Fibroblast of skin of right biceps (primary cell): ENCODE results near the gene RNU6-9.
"Not testable (repeated sequence)": the region's sequence is repeated elsewhere in the genome, so short reads cannot be mapped to it uniquely, and the experiment has no call there.

Experiments
- DNase-seq: peaks from one replicate; pipeline ENCODE4 v3.0.0-alpha.2; 2013

Gene RNU6-9

DNA sequence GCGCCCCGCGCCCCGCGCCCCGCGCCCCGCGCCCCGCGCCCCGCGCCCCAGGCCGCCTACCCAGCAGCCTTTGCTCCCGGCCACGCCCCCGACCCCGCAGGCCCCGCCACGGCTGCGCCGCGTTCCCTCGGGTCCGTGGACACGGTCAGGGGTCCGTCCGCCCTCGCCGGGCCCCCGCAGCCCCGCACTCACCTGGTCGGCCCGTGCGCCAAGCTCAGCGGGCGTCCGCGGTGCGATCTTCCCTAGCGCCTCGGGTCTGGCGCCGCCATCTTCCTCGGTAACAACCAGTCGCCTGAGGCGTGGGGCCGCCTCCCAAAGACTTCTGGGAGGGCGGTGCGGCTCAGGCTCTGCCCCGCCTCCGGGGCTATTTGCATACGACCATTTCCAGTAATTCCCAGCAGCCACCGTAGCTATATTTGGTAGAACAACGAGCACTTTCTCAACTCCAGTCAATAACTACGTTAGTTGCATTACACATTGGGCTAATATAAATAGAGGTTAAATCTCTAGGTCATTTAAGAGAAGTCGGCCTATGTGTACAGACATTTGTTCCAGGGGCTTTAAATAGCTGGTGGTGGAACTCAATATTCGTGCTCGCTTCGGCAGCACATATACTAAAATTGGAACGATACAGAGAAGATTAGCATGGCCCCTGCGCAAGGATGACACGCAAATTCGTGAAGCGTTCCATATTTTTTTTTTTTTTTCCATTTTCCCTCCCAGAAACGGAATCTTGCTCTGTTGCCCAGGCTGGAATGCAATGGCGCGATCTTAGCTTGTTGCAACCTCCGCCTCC lies at the start of gene RNU6-9, which contains the start of gene MED16:
TSS of gene RNU6-9 (plus strand) at position 591 of the 796 bp plus-strand sequence.
TSS of gene MED16 (minus strand) at position 294 of the 796 bp plus-strand sequence. CDS start 2,056 bp downstream, outside the sequence.
- DNase-seq, result peak; percentile 92

DNA sequence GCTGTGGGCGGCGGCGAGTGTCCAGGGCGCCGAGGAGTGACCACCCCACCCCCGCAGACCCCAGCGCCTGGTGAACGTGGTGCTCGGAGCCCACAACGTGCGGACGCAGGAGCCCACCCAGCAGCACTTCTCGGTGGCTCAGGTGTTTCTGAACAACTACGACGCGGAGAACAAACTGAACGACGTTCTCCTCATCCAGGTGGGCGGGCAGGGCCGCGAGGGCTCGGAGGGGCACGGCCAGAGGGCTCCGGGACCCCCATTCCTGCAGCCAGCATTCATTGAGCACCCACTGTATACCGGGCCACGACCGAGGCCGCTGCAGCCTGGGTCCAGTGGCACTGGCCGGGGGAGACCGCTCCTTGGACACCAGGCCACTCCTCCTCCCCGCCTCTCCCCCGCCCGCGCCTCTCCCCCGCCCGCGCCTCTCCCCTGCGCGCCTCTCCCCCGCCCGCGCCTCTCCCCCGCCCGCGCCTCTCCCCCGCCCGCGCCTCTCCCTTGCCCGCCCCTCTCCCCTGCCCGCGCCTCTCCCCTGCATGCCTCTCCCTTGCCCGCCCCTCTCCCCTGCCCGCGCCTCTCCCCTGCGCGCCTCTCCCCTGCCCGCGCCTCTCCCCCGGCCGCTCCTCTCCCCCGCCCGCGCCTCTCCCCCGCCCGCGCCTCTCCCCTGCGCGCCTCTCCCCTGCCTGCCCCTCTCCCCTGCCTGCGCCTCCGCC lies 49.3 kb upstream of the RNU6-9 start:
- DNase-seq, result no peak

DNA sequence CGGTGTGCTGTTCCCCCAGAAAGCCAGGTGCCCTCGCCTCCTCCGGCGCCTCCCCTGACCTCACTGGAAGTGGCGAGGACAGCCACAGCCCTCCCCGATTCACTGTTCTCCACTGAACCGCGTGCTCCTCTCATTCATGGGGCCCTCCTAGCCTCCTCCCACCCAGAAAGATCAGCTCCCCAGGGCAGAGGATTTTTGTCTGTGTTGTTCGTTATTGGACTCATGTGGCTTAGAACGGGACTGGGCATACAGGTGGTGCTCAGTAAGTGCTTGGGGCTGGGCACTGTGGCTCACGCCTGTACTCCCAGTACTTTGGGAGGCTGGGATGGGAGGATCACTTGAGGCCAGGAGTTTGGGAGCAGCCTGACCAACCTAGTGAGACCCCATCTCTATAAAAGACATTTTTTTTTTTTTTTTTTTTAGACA lies 48.7 kb upstream of the RNU6-9 start:
- no peak for DNase-seq

DNA sequence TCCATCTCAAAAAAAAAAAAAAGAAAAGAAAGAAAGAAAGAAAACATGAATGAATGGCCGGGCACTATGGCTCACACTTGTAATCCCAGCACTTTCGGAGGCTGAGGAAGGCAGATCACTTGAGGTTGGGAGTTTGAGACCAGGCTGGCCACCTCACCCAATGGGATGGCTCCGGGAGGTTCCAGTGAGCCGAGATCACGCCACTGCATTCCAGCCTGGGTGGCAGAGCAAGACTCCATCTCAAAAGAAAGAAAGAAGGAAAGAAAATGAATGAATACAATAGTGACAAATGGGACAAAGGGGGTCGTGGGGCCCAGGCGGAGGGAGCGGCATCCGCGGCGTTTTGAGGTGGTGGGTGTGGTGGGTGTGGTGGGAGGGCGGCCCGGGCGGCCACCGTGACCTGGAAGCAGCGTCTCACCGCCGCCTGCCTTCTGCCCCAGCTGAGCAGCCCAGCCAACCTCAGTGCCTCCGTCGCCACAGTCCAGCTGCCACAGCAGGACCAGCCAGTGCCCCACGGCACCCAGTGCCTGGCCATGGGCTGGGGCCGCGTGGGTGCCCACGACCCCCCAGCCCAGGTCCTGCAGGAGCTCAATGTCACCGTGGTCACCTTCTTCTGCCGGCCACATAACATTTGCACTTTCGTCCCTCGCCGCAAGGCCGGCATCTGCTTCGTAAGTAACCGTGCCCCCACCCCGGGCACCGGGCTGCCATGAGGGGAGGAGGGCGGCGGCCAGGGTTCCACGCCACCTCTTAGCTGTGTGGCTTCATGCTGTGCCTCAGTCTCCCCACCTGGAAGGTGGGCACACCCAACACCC lies 47.4 kb upstream of the RNU6-9 start:
- DNase-seq, result no peak

DNA sequence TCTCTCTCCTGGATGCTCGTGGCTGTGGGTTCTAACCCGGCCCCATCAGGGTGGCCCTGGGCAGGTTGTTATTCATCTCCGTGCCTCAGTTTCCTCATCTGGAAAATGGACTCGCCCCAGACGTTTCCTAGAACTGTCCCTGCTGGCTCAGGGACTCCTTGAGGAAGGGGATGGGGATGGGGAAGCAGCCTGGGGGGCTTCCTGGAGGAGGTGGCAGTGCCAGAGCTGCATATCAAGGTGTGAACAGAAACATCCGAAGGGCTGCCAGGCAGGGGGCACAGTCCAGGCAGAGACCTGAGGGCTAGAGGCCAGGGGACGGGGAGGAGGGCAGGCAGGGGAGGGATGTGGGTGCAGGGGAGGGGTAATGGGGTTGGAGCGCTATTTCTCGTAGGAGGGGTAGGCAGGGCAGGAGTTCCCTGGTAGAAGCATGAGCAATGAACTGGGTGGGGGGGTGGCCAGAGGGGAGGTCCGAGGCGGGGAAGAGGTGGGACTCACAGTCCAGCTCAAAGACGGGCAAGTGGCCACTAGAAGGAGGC lies 44.8 kb upstream of the RNU6-9 start:
- DNase-seq, result no peak

DNA sequence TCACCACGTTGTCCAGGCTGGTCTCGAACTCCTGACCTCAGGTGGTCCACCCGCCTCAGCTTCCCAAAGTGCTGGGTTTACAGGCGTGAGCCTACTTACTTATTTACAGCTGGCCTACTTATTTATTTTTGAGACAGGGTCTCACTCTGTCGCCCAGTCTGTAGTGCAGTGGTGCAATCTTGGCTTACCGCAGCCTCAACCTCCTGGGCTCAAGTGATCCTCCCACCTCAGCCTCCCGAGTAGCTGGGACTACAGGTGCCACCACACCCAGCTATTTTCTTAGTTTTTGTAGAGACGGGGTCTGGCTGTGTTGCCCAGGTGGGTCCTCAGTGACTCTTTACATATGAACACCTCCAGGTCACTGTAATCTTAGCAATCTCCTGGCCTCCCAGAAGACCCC lies 44.1 kb upstream of the RNU6-9 start:
- DNase-seq, result not testable (repeated sequence)

DNA sequence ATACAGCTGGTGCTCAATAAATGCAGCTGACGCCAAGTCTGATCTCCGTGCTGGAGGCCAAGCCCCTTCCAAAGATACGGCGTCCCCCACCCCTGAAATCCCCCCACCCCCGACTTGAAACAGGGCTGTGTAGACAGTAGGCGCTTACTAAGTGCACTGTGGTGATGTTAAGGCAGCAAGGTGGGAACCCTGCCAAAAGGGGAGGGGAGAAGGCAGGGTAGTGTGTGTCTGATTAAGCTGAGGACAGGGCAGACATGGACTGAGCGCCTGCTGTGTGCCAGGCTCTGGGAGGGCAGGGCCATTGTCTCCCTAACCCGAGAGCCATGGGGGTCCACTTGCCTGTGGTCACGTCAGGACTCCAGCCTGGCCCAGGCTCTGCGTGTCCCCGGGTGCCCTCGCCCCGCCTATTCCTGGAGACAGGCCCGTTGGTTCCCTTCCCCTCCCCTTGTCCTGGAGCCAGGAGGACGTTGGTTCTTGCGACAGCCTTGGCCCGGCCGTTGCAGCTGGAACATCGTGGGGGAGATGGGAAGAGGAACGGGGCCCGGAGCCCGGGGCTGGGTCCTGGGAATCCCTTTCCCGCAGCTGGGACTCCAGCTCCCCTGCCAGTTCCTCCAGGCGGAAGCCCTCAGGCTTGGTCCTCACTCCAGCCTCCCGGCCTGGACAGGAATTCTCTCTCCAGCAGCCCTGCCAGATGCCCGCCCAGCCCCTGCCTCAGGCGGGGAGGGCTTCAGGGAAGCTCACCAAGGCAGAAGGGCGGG lies 42.9 kb upstream of the RNU6-9 start:
- peak; percentile 74 for DNase-seq

DNA sequence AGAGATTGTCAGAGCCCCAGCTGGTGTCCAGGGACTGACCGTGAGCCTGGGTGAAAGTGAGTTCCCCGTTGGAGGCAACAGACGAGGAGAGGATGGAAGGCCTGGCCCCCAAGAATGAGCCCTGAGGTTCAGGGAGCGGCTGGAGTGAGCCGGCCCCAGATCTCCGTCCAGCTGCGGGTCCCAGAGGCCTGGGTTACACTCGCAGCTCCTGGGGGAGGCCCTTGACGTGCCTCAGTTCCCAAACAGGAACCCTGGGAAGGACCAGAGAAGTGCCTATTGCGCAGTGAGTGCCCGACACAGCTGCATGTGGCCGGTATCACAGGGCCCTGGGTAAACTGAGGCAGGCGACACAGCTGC lies 42.3 kb upstream of the RNU6-9 start:
- no peak for DNase-seq

DNA sequence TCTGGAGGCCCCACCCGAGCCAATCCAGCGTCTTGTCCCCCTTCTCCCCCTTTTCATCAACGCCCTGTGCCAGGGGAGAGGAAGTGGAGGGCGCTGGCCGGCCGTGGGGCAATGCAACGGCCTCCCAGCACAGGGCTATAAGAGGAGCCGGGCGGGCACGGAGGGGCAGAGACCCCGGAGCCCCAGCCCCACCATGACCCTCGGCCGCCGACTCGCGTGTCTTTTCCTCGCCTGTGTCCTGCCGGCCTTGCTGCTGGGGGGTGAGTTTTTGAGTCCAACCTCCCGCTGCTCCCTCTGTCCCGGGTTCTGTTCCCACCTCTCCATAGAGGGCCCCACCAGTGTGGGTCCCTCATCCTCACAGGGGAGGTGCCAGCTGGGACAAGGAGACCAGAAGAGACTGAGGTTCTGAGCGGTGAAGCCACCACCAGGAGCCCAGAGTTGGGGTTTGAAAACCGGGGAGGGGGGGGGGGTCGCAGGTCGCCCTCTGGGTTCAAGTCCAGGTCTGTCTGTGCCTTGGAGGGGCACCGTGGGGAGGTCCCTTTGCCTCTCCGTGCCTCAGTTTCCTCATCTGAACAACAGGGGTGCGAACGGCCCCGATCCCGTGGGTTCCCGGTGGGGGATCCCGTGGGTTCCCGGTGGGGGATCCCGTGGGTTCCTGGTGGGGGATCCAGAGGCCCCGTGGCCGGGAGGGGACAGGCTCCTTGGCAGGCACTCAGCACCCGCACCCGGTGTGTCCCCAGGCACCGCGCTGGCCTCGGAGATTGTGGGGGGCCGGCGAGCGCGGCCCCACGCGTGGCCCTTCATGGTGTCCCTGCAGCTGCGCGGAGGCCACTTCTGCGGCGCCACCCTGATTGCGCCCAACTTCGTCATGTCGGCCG lies 40.9 kb upstream of the RNU6-9 start, which contains the start of gene ELANE:
TSS of gene ELANE (plus strand) at position 168 of the 878 bp plus-strand sequence. CDS start at position 194, 26 bp downstream.
- DNase-seq, result no peak

DNA sequence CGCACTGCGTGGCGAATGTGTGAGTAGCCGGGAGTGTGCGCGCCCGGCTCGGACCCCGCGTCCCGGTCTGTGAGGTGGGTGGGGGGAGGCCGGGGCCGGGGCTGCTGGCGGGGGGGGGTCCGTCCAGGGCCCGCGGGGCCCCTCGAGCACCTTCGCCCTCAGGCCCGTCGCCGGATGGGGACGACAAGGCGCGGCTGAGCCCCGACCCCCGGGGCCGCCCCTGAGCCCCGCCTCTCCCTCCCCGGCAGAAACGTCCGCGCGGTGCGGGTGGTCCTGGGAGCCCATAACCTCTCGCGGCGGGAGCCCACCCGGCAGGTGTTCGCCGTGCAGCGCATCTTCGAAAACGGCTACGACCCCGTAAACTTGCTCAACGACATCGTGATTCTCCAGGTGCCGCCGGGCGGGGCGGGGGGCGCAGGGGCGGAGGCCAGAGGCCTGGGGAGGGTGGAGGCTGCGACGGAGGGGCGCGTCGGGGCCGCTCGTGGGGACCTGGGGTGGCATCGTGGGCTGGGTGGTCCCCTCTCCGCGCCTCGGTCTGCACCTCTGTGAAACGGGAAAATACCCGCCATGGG lies 40.2 kb upstream of the RNU6-9 start:
- no peak for DNase-seq

DNA sequence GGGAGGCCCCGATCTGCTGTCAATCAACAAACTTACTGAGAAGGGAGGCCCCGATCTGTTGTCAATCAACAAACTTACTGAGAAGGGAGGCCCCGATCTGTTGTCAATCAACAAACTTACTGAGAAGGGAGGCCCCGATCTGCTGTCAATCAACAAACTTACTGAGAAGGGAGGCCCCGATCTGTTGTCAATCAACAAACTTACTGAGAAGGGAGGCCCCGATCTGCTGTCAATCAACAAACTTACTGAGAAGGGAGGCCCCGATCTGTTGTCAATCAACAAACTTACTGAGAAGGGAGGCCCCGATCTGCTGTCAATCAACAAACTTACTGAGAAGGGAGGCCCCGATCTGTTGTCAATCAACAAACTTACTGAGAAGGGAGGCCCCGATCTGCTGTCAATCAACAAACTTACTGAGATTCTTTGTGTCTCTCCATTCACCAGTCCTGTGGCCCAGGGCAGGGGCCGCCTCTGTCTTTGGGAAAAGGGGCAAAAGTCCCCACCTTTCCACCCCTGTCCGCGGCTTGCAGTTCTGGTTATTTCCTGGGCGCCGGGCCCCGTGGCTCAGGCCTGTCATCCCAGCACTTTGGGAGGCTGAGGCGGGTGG lies 39.6 kb upstream of the RNU6-9 start:
- DNase-seq, result not testable (repeated sequence)

DNA sequence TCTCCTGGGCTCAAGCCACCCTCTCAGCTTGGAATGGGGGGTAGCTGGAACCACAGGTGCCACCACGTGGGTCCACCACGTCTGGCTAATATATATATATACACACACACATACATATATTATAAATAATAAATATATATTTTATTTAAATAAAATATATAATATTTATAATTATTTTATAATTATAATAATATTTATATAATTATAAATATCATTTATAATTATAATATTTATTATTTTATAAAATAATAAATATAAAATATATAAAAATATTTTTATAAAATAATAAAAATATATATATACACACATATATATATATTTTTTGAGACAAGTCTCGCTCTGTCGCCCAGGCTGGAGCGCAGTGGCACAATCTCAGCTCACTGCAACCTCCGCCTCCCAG lies 38.7 kb upstream of the RNU6-9 start:
- no peak for DNase-seq

DNA sequence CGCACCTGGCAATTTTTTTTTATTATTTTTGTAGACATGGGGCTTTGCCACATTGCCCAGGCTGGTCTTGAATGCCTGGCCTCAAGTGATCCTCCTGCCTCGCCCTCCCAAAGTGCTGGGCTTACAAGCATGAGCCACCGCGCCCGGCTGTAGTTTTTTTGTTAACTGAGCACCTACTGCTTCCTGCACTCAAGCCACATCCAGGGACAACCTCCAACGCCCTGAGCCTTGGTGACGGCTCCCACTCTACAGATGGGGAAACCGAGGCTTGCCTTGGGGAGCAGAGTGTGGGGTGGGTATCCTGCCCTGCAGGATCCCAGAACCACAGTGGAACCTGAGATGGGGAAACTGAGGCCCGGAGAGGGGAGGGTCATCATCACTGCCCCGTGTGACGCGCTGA lies 38.1 kb upstream of the RNU6-9 start:
- no peak for DNase-seq

DNA sequence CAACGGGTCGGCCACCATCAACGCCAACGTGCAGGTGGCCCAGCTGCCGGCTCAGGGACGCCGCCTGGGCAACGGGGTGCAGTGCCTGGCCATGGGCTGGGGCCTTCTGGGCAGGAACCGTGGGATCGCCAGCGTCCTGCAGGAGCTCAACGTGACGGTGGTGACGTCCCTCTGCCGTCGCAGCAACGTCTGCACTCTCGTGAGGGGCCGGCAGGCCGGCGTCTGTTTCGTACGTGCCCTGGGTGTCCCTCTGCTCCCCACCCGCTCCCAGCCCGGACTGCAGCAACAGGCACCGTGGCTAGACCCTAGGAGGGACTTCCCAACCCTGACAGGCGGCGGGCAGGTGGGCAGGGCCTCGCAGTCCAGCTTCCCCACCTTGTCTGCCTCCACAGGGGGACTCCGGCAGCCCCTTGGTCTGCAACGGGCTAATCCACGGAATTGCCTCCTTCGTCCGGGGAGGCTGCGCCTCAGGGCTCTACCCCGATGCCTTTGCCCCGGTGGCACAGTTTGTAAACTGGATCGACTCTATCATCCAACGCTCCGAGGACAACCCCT lies 37.6 kb upstream of the RNU6-9 start:
- no peak for DNase-seq

DNA sequence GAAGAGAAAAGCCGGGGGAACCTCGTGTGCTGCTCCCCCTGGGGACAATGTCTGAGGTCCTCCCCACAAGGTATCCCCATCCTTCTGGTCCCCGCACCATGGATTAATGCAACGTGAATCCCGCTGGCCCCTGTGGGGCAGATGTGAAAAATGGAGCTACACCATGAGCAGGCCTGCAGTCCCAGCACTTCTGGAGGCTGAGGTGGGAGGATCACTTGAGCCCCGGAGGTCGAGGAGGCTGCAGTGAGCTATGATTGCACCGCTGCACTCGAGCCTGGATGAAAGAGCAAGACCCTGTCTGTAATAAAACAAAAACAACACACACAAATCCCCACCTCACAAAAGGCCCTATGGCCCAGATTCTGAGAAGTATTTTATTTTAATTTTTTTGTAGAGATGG lies 35.0 kb upstream of the RNU6-9 start:
- DNase-seq, result no peak

DNA sequence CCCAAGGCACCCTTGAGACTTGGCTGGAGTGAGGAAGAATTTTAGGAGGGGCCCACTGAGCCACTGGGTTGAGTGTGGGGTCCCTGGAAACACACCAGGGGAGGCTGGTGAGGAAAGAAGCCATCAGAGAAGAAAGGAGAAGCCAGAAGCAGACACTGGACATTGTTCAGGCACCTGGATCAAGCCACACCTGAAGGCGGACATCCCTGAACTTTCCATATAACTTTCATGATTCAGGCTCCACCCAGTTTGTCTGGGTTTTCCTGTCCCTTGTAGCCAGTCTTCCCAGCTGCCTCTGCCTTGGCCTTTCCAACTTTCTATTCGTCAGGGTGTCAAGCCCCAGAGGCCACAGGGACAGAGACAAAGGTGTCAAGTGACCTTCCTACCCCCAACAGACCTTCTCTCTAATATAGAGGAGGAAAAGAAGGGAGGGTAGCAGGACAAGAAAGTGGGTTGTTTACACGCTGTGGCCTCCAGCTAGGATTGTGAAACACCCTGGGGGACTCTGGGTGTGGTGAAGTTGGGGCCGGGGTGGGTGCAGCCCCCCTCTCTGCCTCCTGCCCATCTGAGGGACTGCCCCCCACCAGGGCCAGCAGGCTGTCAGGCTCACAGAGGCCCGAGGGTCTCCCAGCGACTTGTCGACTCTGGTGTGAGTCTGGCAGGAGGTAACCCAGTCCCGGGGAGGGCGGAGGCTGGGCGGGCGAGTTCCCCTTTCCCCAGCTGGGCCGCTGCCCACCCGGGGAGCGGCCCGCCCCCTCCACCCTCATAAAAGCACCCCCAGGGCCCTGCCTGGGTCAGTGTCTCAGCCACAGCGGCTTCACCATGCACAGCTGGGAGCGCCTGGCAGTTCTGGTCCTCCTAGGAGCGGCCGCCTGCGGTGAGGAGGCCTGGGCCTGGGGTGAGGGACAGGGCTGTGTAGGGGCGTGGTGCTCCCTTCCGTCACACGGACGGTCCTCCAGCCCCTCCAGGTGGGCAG lies 34.1 kb upstream of the RNU6-9 start, which contains the start of gene CFD:
TSS of gene CFD (plus strand) at position 797 of the 976 bp plus-strand sequence. CDS start at position 823, 26 bp downstream.
- DNase-seq, result no peak

DNA sequence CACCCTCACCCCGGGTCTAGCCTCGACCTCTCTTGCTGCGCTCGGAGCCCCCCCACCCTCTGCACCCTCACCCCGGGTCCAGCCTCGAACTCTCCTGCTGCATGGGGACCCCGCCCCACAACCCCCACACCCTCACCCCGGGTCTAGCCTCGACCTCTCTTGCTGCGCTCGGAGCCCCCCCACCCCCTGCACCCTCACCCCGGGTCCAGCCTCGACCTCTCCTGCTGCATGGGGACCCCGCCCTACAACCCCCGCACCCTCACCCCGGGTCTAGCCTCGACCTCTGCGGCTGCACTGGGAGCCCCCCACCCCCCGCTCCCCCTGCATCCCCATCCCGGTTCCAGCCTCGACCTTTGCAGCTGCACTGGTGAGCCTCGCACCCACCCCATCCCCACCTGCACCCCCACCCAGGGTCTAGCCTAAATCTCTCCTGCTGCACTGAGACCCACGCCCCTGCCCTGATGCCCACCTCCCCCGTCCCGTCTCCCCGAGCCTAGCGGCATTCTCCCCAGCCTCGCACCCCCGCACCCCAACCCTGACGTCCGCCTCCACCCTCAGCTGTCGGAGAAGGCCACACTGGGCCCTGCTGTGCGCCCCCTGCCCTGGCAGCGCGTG lies 32.0 kb upstream of the RNU6-9 start:
- no peak for DNase-seq
